ENCODE measurements around the gene VSTM2B.

Gene VSTM2B

GRCh38 chr19:29576046-29576606 lies 50.3 kb downstream of the VSTM2B start:
- TF ChIP-seq SNAI2 (CRISPR knock-in tag; IDR thresholded peaks at IDR 0.05) (no peak), CSRNP3 (CRISPR knock-in tag; IDR thresholded peaks at IDR 0.05) (no peak), CREB5 (CRISPR knock-in tag; IDR thresholded peaks at IDR 0.05; ENCODE audit: low read depth) (no peak), PPARA (CRISPR knock-in tag; IDR thresholded peaks at IDR 0.05; ENCODE audit: borderline replicate concordance) (no peak), ZNF565 (CRISPR knock-in tag; conservative IDR thresholded peaks at IDR 0.05; ENCODE audit: low read depth) (no peak), ZFP30 (CRISPR knock-in tag; IDR thresholded peaks at IDR 0.05) (no peak)
- ATAC-seq: peak; percentile 47

- no peak; the same call in 2 of the 3 replicates for ATAC-seq
- no peak for TF ChIP-seq ZNF565 (CRISPR knock-in tag; conservative IDR thresholded peaks at IDR 0.05; ENCODE audit: low read depth)
Measured at GRCh38 chr19:29576761-29577648, 51.2 kb downstream of the VSTM2B start.

GRCh38 chr19:29577649-29577963 lies 51.8 kb downstream of the VSTM2B start:
- TF ChIP-seq PATZ1 (CRISPR knock-in tag; IDR thresholded peaks at IDR 0.05; ENCODE audit: borderline replicate concordance) (no peak), TCF4 (CRISPR knock-in tag; IDR thresholded peaks at IDR 0.05; ENCODE audit: borderline replicate concordance) (no peak), ISL1 (CRISPR knock-in tag; IDR thresholded peaks at IDR 0.05) (no peak)
- ATAC-seq: no peak

GRCh38 chr19:29578349-29578748 lies 52.6 kb downstream of the VSTM2B start:
- TF ChIP-seq ISL1 (CRISPR knock-in tag; IDR thresholded peaks at IDR 0.05) (no peak), TOX (CRISPR knock-in tag; IDR thresholded peaks at IDR 0.05; ENCODE audit: borderline replicate concordance) (no peak), CSRNP3 (CRISPR knock-in tag; IDR thresholded peaks at IDR 0.05) (no peak), ESRRG (CRISPR knock-in tag; IDR thresholded peaks at IDR 0.05) (no peak), TCF4 (CRISPR knock-in tag; IDR thresholded peaks at IDR 0.05; ENCODE audit: borderline replicate concordance) (no peak), ZNF8 (CRISPR knock-in tag; IDR thresholded peaks at IDR 0.05) (no peak), ZFP30 (CRISPR knock-in tag; IDR thresholded peaks at IDR 0.05) (no peak)
- no peak for ATAC-seq

- ATAC-seq: no peak
- no peak for TF ChIP-seq PPARA (CRISPR knock-in tag; IDR thresholded peaks at IDR 0.05; ENCODE audit: borderline replicate concordance)
- TF ChIP-seq PATZ1 (CRISPR knock-in tag; IDR thresholded peaks at IDR 0.05; ENCODE audit: borderline replicate concordance): no peak
- no peak for TF ChIP-seq ZNF70 (CRISPR knock-in tag; IDR thresholded peaks at IDR 0.05)
- TF ChIP-seq POU6F1 (CRISPR knock-in tag; IDR thresholded peaks at IDR 0.05; ENCODE audit: borderline replicate concordance, low read depth): no peak
- TF ChIP-seq GLIS3 (CRISPR knock-in tag; IDR thresholded peaks at IDR 0.05): no peak
- TF ChIP-seq ZNF565 (CRISPR knock-in tag; conservative IDR thresholded peaks at IDR 0.05; ENCODE audit: low read depth): no peak
- TF ChIP-seq ZC3H10 (CRISPR knock-in tag; IDR thresholded peaks at IDR 0.05): no peak
- no peak for TF ChIP-seq TSHZ2 (CRISPR knock-in tag; IDR thresholded peaks at IDR 0.05)
Measured at GRCh38 chr19:29579308-29579910, 53.6 kb downstream of the VSTM2B start.

Data from SK-N-SH treated with all-trans-retinoic acid at 6 μM for 48 hours (cell line).